ENCODE data around the gene TTLL6.
"Not testable (repeated sequence)": the region's sequence is repeated elsewhere in the genome, so short reads cannot be mapped to it uniquely, and the experiment has no call there.

The TTLL6 gene

DNA sequence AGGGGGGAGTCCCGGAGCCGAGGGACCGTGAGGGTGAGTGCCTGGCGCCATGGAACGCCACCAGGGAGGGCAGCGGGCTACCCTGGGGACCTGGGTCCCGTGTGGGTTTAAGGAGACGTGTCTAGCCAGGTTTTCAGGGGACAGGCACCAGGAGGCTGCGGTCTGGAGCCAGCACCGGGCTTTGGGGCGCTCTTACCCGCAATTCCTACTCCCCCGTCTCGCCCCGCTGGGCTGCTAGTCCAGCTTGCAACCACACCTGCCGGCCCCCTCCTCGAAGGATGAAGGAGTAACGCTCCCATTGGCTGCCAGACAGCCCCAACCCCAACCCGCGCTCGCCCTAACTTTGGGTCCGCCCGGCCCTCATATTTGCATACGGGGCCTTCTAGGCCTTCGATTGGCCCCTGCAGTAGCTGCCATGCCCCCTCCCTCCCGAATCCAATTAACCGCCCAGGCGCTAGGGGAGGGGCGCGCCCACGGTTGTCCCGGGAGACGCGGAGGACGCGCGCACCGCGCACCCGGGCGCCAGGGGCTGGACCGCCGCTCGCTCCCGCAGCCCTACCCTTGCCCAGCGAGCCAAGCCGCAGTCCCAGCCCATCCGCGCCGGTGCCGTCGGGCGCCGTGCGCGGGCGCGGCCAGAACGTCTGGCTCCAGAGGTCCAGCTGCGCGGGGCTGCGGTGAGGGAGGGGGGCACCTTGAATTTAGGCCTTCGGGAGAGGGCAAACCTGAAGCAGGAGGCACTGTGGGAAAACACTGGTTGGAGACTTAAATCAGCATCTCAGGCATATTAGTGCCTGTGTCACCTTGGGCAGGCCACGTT is at the start of gene TTLL6:
TSS of gene TTLL6 (minus strand) at position 456 of the 817 bp plus-strand sequence. CDS start at position 299, 157 bp downstream.
- peak; percentile 17 to 73 (median 52) for DNase-seq

DNA sequence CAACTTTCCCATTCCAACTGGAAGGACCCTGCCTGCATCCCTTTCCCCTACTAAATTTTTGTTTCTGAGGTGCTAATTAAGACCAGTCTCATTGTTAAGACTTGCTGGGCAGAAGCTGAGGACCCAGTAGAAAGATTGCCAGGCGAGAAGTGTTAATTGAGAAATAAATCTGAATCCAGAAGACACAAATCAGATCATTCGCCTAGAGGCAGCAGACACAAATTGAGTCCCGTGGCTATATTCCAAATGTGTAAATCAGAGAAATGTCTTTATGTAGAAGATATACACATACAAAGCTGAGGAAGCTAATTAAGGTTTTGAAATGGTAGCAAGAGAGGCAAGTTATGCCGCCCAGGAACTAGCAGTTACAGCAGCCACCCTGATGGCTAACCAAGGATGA is 43.4 kb upstream of the TTLL6 start:
- DNase-seq = no peak

- no peak for DNase-seq
These were observed 43.0 kb upstream of the TTLL6 start for GRCh38 chr17:48860034-48860433.

DNA sequence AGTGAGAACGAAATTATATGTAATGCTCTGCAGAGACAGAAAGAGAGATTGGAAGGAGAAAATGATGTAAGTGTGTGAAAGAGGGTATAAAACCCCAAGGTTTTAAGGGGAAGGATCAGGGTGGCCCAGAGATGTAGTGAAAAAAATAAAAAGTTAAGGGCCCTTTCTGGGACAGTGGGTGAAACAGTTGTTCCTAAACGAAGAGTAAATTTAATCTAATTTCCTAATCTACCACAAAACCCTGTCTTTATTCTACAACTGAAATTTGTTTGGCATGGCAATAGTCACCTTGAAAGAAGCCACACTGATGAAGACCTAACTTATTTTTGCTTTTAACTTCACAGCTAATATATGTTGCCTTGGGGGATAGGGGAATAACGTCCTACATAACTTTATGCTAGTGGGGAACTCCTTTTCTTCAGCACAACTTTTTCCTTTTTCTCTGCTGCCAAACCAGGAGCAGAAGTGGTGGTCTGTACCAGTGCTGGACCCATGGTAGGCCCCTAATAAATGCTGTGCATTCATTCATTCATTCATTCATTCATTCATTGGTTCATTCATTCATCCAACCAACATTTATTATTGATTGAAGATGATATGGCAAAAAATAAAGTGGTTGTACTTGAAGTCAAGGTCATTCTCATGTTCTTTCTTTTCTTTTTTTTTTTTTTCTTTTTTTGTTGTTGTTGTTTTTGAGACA is 39.2 kb upstream of the TTLL6 start:
- no peak for DNase-seq

DNA sequence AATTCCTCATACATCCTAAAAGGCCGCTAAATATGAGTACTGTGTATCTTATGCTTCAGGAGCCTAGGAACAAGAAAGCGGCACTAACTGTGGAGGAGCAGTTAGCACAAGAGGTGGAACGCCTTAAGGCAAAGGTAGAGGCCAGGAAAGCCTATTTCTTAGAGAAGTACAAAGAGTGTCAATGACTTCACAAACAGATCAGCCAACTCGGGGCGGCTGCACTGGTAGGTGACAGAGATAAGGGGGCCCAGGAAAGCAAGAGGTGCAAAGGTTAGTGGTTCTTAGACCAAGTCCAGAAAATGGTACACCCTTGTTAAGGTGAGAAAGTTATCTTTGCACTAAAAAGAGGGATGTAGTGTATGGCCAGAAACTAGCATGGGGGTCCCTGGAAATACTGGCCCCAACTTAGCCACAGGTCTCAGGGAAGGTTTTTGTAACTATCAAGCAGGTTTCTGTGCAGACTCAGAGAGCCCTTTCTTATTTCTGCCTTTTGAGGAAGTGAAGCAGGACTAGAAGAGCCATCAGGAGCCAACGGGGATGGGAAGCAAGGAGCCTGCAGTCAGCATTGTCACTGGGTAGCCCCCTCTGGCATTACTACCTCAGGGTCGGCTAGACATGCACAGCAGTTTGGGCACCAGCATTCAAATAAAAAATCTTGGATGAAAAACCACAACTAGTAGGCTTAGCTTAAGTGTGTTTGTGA is 37.9 kb upstream of the TTLL6 start:
- DNase-seq = no peak

GRCh38 chr17:48850792-48851323 is 33.8 kb upstream of the TTLL6 start:
- DNase-seq = no peak

- DNase-seq = no peak
These were observed 26.3 kb upstream of the TTLL6 start for GRCh38 chr17:48843187-48843900.

DNA sequence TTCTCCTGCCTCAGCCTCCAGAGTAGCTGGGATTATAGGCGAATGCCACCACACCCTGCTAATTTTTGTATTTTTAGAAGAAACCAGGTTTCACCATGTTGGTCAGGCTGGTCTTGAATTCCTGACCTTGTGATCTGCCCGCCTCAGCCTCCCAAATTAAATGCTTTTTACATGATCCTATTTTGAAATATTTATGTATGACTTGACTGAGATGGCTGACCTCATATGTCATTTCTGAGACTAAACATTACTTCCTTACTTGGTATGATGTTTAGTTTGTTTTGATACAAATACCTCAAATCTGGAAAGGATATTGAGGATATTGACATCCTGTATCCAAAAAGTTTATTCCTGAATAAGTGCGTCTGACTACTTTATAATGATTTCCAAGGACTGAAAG is 25.7 kb upstream of the TTLL6 start:
- DNase-seq = no peak

- no peak for DNase-seq
These were observed 24.4 kb upstream of the TTLL6 start for GRCh38 chr17:48841395-48841831.

GRCh38 chr17:48840441-48840840 is 23.4 kb upstream of the TTLL6 start:
- DNase-seq = no peak

GRCh38 chr17:48837458-48837857 is 20.4 kb upstream of the TTLL6 start:
- DNase-seq = peak in 1 of 4 experiments; percentile 4

DNA sequence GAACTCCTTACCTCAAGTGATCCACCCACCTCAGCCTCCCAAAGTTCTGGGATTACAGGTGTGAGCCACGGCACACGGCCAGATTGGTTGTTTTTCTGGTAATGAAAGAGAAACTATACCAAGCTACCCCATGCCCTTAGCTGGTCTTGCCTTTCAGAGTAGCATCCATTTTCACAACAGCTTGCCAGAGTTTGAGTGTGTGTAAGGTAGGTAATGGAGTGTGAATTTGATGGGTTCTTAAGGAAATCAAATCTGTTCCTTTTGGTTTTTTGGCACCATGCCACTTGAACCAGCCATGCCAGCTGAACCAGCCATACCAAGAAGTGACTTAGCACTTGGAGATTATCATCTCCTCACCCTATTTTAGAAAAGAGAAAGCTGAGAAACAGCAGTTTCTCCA is 18.9 kb upstream of the TTLL6 start:
- no peak for DNase-seq

GRCh38 chr17:48834973-48835372 is 17.9 kb upstream of the TTLL6 start:
- DNase-seq = no peak

DNA sequence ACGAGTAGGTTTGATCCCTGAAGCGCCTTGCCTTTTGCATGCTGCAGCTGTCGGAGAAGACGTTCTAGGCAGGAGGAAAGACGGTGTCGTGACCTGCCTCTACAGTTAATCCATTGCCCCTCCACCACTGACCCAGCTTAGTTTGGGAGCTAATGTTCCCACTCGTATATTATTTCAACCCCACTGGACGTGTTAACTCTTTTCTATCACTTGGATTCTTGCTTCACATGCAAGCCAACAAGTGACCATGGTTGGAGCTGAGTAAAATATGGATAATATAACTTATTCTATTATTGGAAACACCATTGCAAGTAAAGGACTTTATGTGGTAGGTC is 14.5 kb upstream of the TTLL6 start:
- no peak for DNase-seq

DNA sequence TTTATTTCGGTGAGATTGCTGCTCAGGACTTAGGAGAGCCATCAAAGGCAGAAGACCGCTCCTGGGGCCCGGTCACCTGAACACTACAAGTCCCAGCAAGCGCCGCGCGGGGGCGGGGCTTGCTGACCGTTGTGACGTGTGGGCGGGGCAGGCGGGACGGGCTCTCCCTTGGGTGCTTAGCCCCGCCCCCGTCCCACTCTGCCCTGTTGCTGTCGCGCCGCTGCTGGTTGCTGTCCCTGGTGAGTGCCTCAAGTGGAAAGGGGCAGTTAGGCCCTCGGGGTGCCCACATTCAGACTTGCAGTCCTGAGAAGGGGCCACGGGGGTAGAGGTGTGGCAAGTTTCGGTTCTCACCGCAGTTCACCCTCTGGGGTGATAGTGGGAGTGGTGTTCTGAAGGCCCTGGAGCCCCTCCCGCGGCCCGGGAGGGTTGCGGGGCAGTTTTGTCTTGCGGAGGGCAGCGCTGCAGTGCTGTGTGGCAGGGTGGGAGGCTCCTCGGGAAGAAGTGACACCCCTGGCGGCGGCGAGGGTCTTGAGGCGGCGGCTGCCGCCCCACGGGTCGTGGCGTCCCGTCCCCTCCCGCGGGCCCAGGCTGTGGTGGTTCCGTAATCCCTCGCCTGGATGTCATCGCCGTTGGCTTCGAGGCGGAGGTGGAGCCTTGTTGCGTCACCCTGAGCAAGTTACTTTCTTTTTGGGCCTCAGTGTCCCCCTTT is 14.0 kb upstream of the TTLL6 start, which contains the start of gene CALCOCO2:
TSS of gene CALCOCO2 (plus strand) at position 196 of the 709 bp plus-strand sequence. CDS start 10,673 bp downstream, outside the sequence.
- DNase-seq = peak; percentile 46 to 78 (median 61)

DNA sequence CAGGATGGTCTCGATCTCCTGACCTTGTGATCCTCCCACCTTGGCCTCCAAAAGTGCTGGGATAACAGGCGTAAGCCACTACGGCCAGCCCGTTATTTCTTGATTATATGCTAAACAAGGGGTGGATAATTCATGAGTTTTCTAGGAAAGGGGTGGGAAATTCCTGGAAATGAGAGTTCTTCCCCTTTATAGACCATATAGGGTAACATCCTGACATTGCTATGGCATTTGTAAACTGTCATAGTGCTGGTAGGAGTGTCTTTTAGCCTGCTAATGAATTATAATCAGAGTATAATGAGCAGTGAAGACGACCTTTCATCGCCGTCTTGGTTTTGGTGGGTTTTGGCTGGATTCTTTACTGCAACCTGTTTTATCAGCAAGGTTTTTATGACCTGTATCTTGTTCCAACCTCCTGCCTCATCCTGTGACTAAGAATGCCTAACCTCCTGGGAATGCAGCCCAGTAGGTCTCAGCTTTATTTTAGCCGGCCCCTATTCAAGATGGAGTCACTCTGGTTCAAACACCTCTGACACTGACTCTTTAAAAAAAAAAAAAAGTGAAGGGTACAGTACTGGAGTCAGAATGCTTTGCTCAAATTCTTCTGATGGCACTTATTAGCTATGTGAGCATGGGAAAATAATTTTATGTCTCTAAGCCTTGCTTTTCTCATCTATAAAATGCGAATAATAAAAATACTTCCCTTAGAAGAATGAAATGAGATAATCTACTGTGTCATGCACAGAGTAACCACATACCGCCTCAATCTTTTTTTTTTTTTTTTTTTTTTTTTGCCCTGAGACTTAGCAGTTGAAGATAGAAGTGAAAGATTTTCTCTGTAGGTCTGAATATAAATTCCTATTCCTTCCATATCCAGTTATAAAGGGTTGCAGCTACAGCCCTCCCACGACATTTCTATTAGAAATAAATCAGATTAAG is 8.7 kb upstream of the TTLL6 start:
- no peak for DNase-seq

GRCh38 chr17:48820936-48821335 is 3.9 kb upstream of the TTLL6 start:
- DNase-seq = not testable (repeated sequence)

DNA sequence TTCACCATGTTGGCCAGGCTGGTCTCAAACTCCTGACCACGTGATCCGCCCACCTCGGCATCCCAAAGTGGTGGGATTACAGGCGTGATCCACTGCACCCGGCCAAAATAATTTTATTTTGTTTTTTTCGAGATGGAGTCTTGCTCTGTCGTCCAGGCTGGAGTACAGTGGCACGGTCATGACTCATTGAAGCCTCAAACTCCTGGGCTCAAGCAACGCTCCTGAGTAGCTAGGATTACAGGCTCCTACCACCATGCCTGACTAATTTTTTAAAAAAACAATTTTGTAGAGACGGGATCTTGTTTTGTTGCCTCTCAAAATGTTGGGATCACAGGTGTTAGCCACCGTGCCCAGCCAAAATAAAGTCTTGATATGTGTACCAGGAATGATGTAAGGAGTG is 2.4 kb upstream of the TTLL6 start:
- DNase-seq = no peak

- no peak for DNase-seq
These were observed 1.4 kb upstream of the TTLL6 start for GRCh38 chr17:48818361-48818841.

DNA sequence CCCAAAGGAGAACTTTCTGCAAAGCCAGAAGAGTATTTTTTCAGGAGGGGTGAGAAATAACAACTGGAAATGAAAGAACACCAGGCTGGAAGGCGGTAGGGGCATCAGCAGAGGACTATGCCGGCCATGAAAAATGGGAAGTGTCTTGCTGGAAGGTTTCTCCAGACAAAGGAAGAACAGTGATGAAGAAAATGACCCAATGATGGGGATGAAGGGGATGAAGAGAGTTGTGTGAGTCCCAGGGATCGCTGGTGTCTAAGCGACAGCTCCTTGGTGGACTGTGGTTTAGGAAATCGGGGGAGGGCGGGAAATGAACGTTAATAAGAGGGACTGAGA is 623 bp downstream of the TTLL6 start:
- no peak for DNase-seq

- no peak for DNase-seq
These were observed 1.7 kb downstream of the TTLL6 start for GRCh38 chr17:48815311-48815710.
